Activated naive CD4-positive, alpha-beta T cell treated with anti-CD3 and anti-CD28 coated beads for 36 hours (primary cell): ENCODE results near the gene KRTAP5-8. TPM values are rescaled to one million over a fixed set of nuclear protein-coding genes. Genes with fewer than 3 reads are reported as not detected.
"Not testable (repeated sequence)": the region's sequence is repeated elsewhere in the genome, so short reads cannot be mapped to it uniquely, and the experiment has no call there.

Experiments used
- CTCF ChIA-PET: fragments of 350-600 bp; sonication (Branson Sonifier 250); formaldehyde crosslinking; loops from one replicate; lab custom pipeline; 2021; ENCODE audit warnings: antibody characterized with exemption; lab: Charles Lee
- DNase-seq: peaks from one replicate; pipeline ENCODE4 v3.0.0-alpha.2; 2020
- H3K27ac Mint-ChIP-seq: one replicate; pipeline ENCODE4 v1.8.0; 2021; ENCODE audit warnings: mild to moderate bottlenecking, mixed read lengths
- H3K27me3 Mint-ChIP-seq: one replicate; pipeline ENCODE4 v1.8.0; 2021; ENCODE audit warnings: low read depth, mixed read lengths
- H3K36me3 Mint-ChIP-seq: one replicate; pipeline ENCODE4 v1.8.0; 2021; ENCODE audit warnings: low read depth, mixed read lengths
- H3K4me1 Mint-ChIP-seq: one replicate; pipeline ENCODE4 v1.8.0; 2021; ENCODE audit warnings: low read depth, mixed read lengths
- H3K4me3 Mint-ChIP-seq: one replicate; pipeline ENCODE4 v1.8.0; 2021; ENCODE audit warnings: mild to moderate bottlenecking, moderate library complexity, mixed read lengths
- H3K9me3 Mint-ChIP-seq: one replicate; pipeline ENCODE4 v1.8.0; 2021; ENCODE audit warnings: mixed read lengths
- intact Hi-C: fragments of 100-400 bp; cut with micrococcal nuclease; formaldehyde crosslinking; loops from one replicate; pipeline ENCODE4 v1.15.1; 2023
- total RNA-seq, 2 experiments: library from RNA; stranded (reverse); gene quantifications; one replicate each; pipeline ENCODE4 v1.2.3, GENCODE V29; 2021

The KRTAP5-8 gene
- total RNA-seq, 2 experiments from 2014 or later, result not detected

DNA sequence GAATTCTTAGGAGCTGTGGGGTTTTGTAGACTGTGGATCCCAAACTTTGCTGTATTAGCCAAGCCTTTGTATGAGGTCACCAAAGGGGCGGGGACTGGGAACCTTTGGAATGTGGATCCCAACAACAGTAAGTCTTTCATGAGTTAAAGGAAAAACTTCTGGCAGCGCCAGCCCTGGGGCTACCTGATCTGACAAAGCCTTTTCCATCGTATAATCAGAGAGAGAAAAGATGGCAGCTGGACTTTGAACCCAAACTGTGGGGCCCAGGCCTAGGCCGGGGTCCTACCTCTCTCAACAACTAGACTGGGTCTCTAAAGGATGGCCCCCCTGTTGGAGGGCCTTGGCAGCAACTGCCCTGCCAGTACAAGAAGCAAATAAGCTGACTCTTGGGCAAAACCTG lies 50.5 kb downstream of the KRTAP5-8 start:
- H3K4me3 Mint-ChIP-seq, H3K4me1 Mint-ChIP-seq, intact Hi-C loops, DNase-seq, H3K36me3 Mint-ChIP-seq, H3K9me3 Mint-ChIP-seq, H3K27me3 Mint-ChIP-seq, H3K27ac Mint-ChIP-seq, CTCF ChIA-PET: not testable (repeated sequence)

Other genes with a start within 250 kb of the KRTAP5-8 start
- 10 to 100 TPM; 52.0 to 58.7 TPM for gene DHCR7, start 89.6 kb upstream of the KRTAP5-8 start, total RNA-seq
- 10 to 100 TPM; 76.6 to 78.9 TPM for gene NADSYN1, start 84.8 kb upstream of the KRTAP5-8 start, total RNA-seq
- not detected for gene KRTAP5-7, start 10.8 kb upstream of the KRTAP5-8 start, total RNA-seq
- not detected for gene KRTAP5-9, start 10.4 kb downstream of the KRTAP5-8 start, total RNA-seq
- not detected for gene KRTAP5-10, start 27.5 kb downstream of the KRTAP5-8 start, total RNA-seq
- gene KRTAP5-11, start 44.9 kb downstream of the KRTAP5-8 start, total RNA-seq, result not detected